Vagina (tissue), 2 donors: ENCODE measurements around the gene GFOD1. TPM values are rescaled to one million over a fixed set of nuclear protein-coding genes. Genes with fewer than 3 reads are reported as not detected.

Experiments used
- DNase-seq, 2 donors: peaks; one replicate each; pipeline ENCODE4 v3.0.0-alpha.2; 2017; ENCODE audit errors: extremely low spot score in 2 of 2
- H3K27ac ChIP-seq: fragments of 200-600 bp; sonication (generic); one replicate; pipeline ENCODE4 v1.5.1; 2019
- H3K27me3 ChIP-seq: fragments of 200-600 bp; sonication (generic); one replicate; pipeline ENCODE4 v1.5.1; 2019
- H3K36me3 ChIP-seq, 2 donors: fragments of 200-600 bp; sonication (generic); one replicate each; pipeline ENCODE4 v1.5.1; 2017 to 2019
- H3K4me1 ChIP-seq: fragments of 200-600 bp; sonication (generic); one replicate; pipeline ENCODE4 v1.5.1; 2019
- H3K4me3 ChIP-seq, 2 donors: fragments of 200-600 bp; sonication (generic); 1 replicate in 1 of 2; 2 replicates in 1 of 2; pipeline ENCODE4 v1.5.1; 2016 to 2019
- H3K9me3 ChIP-seq: fragments of 200-600 bp; sonication (generic); one replicate; pipeline ENCODE4 v1.5.1; 2019
- CTCF ChIP-seq, 3 experiments: fragments of 450-650 bp in 2 of 3; fragments of 200-600 bp in 1 of 3; sonication (generic) in 1 of 3; IDR thresholded peaks; one replicate each; pipeline ENCODE4 v1.5.1; 2017 to 2019; ENCODE audit warnings: antibody characterized with exemption in 3 of 3, mild to moderate bottlenecking in 2 of 3, moderate library complexity in 2 of 3
- POLR2A ChIP-seq, 2 donors: fragments of 450-650 bp; IDR thresholded peaks; one replicate each; pipeline ENCODE4 v1.6.1; 2017; ENCODE audit warnings: antibody characterized with exemption in 2 of 2, mild to moderate bottlenecking in 2 of 2, moderate library complexity in 2 of 2
- POLR2AphosphoS5 ChIP-seq, 2 donors: sonication (generic); formaldehyde crosslinking; IDR thresholded peaks; one replicate each; pipeline ENCODE4 v1.9.0; 2017; ENCODE audit warnings: antibody characterized with exemption in 2 of 2, mild to moderate bottlenecking in 2 of 2, low read depth in 1 of 2; ENCODE audit not compliant: insufficient read depth in 1 of 2
- intact Hi-C: fragments of 100-400 bp; cut with DNase I; formaldehyde crosslinking; loops from one replicate; pipeline ENCODE4 v1.15.1; 2023
- total RNA-seq: library from RNA; depleted of rRNA; stranded (reverse); fragments of >200 nt; gene quantifications from one replicate; pipeline ENCODE4 v1.2.3, GENCODE V29; 2016

Gene GFOD1
- total RNA-seq, 1 donor from 2014 or later = 16.9 TPM

GRCh38 chr6:13433709-13434121 lies 53.7 kb downstream of the GFOD1 start:
- no peak for DNase-seq
- H3K27ac ChIP-seq = no peak overlapping the region
- H3K4me1 ChIP-seq = peaks cover 35% of the 10 kb centered on the region

GRCh38 chr6:13432526-13433184 lies 54.7 kb downstream of the GFOD1 start:
- no peaks in the 10 kb centered on the region for H3K9me3 ChIP-seq
- TF ChIP-seq CTCF (IDR thresholded peaks at IDR 0.05) (no peak), POLR2AphosphoS5 (IDR thresholded peaks at IDR 0.05; ENCODE audit: insufficient read depth in 1 of 2, low read depth in 1 of 2) (no peak), POLR2A (IDR thresholded peaks at IDR 0.05) (no peak)
- H3K4me1 ChIP-seq = peaks cover 38% of the 10 kb centered on the region
- no peak overlapping the region for H3K27ac ChIP-seq
- H3K27me3 ChIP-seq = no peaks in the 10 kb centered on the region
- H3K36me3 ChIP-seq = no peaks in the 10 kb centered on the region
- H3K4me3 ChIP-seq = no peak overlapping the region
- intact Hi-C loops = no loop called here
- no peak for DNase-seq

More at GRCh38 chr6:13433709-13434121, 53.7 kb downstream of the GFOD1 start:
- no peak overlapping the region for H3K4me3 ChIP-seq
- H3K27me3 ChIP-seq = no peaks in the 10 kb centered on the region
- intact Hi-C loops = no loop called here
- H3K9me3 ChIP-seq = no peaks in the 10 kb centered on the region
- TF ChIP-seq POLR2AphosphoS5 (IDR thresholded peaks at IDR 0.05; ENCODE audit: insufficient read depth in 1 of 2, low read depth in 1 of 2) = no peak
- TF ChIP-seq CTCF (IDR thresholded peaks at IDR 0.05) = no peak
- no peak for TF ChIP-seq POLR2A (IDR thresholded peaks at IDR 0.05)
- H3K36me3 ChIP-seq = no peaks in the 10 kb centered on the region

GRCh38 chr6:13431861-13432465 lies 55.4 kb downstream of the GFOD1 start:
- Histone ChIP-seq H3K4me1 (peaks cover 44% of the 10 kb centered on the region), H3K27ac (no peak overlapping the region)
- intact Hi-C loops = no loop called here

GRCh38 chr6:13431059-13431656 lies 56.2 kb downstream of the GFOD1 start:
- intact Hi-C loops = no loop called here
- H3K36me3 ChIP-seq = no peaks in the 10 kb centered on the region
- H3K27me3 ChIP-seq = no peaks in the 10 kb centered on the region
- no peak for DNase-seq
- no peaks in the 10 kb centered on the region for H3K9me3 ChIP-seq
- no peak overlapping the region for H3K4me3 ChIP-seq
- no peak overlapping the region for H3K27ac ChIP-seq
- peaks cover 45% of the 10 kb centered on the region for H3K4me1 ChIP-seq
- no peak for TF ChIP-seq CTCF (IDR thresholded peaks at IDR 0.05)

More at GRCh38 chr6:13431861-13432465, 55.4 kb downstream of the GFOD1 start:
- no peaks in the 10 kb centered on the region for H3K36me3 ChIP-seq
- TF ChIP-seq POLR2A (IDR thresholded peaks at IDR 0.05) (no peak), CTCF (IDR thresholded peaks at IDR 0.05) (no peak), POLR2AphosphoS5 (IDR thresholded peaks at IDR 0.05; ENCODE audit: insufficient read depth in 1 of 2, low read depth in 1 of 2) (no peak)
- no peaks in the 10 kb centered on the region for H3K27me3 ChIP-seq
- DNase-seq = no peak
- H3K4me3 ChIP-seq = no peak overlapping the region
- no peaks in the 10 kb centered on the region for H3K9me3 ChIP-seq

GRCh38 chr6:13429406-13429753 lies 58.0 kb downstream of the GFOD1 start:
- intact Hi-C loops = no loop called here
- Histone ChIP-seq H3K9me3 (no peaks in the 10 kb centered on the region), H3K27ac (no peak overlapping the region), H3K36me3 (no peaks in the 10 kb centered on the region), H3K4me1 (peaks cover 40% of the 10 kb centered on the region), H3K27me3 (no peaks in the 10 kb centered on the region), H3K4me3 (no peak overlapping the region)
- DNase-seq = no peak
- TF ChIP-seq CTCF (IDR thresholded peaks at IDR 0.05) (no peak), POLR2AphosphoS5 (IDR thresholded peaks at IDR 0.05; ENCODE audit: insufficient read depth in 1 of 2, low read depth in 1 of 2) (no peak), POLR2A (IDR thresholded peaks at IDR 0.05) (no peak)
